ENCODE data around the gene KYNU. TPM values are rescaled to one million over a fixed set of nuclear protein-coding genes. Genes with fewer than 3 reads are reported as not detected.
A peak's percentile ranks its signal among the peaks of the same experiment; 100 is the strongest.

The KYNU gene
- total RNA-seq, 1 donor from 2014 or later = 0.26 TPM

DNA sequence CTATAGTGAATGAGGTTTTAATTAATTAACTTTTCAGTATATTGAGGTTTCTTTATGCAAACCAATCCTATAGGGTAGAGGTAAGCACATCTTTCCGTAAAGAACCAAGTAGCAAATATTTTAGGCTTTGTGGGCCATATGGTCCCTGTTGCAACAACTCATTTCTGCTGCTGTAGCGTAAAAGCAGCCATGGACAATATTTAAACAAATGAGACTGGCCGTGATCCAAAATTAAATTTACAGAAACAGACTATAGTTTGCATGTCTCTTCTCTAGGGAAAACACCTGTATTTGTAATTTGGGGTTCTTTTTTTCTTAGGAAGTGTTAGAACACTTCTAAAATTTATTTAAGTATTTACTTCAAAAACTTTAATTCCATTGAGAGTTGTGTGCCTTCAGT, 104.3 kb downstream of the KYNU start:
- Mint-ChIP-seq H3K9me3 (no peaks in the 10 kb centered on the region), H3K36me3 (ENCODE audit: low read depth) (no peaks in the 10 kb centered on the region), H3K27ac (ENCODE audit: unreplicated experiment) (no peak overlapping the region), H3K27me3 (ENCODE audit: low read depth) (no peaks in the 10 kb centered on the region), H3K4me3 (no peak overlapping the region), H3K4me1 (no peaks in the 10 kb centered on the region)
- TF ChIP-seq, protein P1, sequence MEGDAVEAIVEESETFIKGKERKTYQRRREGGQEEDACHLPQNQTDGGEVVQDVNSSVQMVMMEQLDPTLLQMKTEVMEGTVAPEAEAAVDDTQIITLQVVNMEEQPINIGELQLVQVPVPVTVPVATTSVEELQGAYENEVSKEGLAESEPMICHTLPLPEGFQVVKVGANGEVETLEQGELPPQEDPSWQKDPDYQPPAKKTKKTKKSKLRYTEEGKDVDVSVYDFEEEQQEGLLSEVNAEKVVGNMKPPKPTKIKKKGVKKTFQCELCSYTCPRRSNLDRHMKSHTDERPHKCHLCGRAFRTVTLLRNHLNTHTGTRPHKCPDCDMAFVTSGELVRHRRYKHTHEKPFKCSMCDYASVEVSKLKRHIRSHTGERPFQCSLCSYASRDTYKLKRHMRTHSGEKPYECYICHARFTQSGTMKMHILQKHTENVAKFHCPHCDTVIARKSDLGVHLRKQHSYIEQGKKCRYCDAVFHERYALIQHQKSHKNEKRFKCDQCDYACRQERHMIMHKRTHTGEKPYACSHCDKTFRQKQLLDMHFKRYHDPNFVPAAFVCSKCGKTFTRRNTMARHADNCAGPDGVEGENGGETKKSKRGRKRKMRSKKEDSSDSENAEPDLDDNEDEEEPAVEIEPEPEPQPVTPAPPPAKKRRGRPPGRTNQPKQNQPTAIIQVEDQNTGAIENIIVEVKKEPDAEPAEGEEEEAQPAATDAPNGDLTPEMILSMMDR (conservative IDR thresholded peaks at IDR 0.05) = no peak
- no peak for DNase-seq (ENCODE audit: low read depth, low spot score)

DNA sequence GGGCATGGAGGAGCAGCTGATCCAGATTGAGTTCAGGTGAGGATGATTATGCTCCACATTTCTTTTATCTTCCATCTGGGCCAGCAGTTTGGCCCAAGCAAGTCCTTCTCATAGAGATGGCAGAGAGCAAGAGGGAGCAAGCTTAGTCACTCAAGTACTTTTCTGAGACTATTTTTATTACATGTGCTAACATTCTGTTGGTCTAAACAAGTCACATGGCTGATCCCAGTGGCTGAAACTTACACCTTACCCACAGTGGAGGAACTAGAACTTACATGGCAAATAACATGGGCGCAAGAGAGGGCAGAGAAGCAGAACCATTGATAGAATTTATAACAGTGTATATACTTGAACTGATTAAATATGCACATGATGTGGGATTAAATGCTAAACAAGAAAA, 105.7 kb downstream of the KYNU start:
- no peaks in the 10 kb centered on the region for H3K27me3 Mint-ChIP-seq (ENCODE audit: low read depth)
- TF ChIP-seq, protein P1 (conservative IDR thresholded peaks at IDR 0.05) = no peak
- no peaks in the 10 kb centered on the region for H3K36me3 Mint-ChIP-seq (ENCODE audit: low read depth)

DNA sequence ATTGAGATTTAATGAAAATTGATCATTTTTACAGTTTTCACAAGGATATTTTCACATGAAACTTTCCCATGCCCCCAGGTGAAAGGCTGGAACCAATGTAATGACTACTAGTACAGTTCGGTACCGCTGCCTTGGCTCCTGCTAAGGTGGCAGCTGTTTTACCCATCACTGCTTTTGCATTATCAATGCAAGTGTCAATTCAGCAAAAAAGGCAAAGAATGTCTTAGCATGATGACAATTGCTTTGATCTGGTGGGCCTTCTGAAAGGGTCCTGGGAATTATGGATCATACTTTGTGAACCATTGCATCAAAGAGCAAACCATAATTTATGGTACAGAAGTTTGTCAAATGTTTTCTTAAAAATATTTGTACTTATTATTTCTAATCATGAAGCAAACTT, 107.2 kb downstream of the KYNU start:
- TF ChIP-seq, protein P1 (conservative IDR thresholded peaks at IDR 0.05) = no peak
- Mint-ChIP-seq H3K9me3 (no peaks in the 10 kb centered on the region), H3K36me3 (ENCODE audit: low read depth) (no peaks in the 10 kb centered on the region), H3K27me3 (ENCODE audit: low read depth) (no peaks in the 10 kb centered on the region), H3K4me1 (no peaks in the 10 kb centered on the region), H3K27ac (ENCODE audit: unreplicated experiment) (no peak overlapping the region), H3K4me3 (no peak overlapping the region)
- no peak for DNase-seq (ENCODE audit: low read depth, low spot score)

More for the DNA sequence above, 105.7 kb downstream of the KYNU start:
- Mint-ChIP-seq H3K4me3 (no peak overlapping the region), H3K9me3 (no peaks in the 10 kb centered on the region), H3K27ac (ENCODE audit: unreplicated experiment) (no peak overlapping the region), H3K4me1 (no peaks in the 10 kb centered on the region)
- DNase-seq (ENCODE audit: low read depth, low spot score) = no peak

DNA sequence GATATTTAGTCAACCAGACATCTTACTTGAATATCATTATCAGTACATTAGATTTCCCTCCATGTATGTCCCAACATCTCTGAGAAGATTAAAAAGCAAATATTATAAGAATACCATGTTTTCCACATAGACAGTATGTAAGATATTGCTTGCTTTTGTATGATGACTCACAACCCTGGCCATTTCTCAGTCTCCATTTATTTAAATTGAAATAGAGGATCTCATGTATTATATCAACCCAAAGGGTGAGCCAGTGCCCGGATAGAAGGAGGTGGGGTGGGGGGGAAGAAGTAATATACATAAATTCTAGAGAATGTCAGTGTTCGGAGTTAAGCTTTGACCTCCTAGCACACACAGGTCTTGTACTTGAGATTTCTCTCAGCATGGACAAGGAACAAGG, 109.6 kb downstream of the KYNU start:
- H3K27ac Mint-ChIP-seq (ENCODE audit: unreplicated experiment) = no peak overlapping the region
- TF ChIP-seq, protein P1 (conservative IDR thresholded peaks at IDR 0.05) = no peak
- H3K4me1 Mint-ChIP-seq = no peaks in the 10 kb centered on the region
- H3K36me3 Mint-ChIP-seq (ENCODE audit: low read depth) = no peaks in the 10 kb centered on the region
- H3K9me3 Mint-ChIP-seq = no peaks in the 10 kb centered on the region
- no peak for DNase-seq (ENCODE audit: low read depth, low spot score)
- no peaks in the 10 kb centered on the region for H3K27me3 Mint-ChIP-seq (ENCODE audit: low read depth)
- no peak overlapping the region for H3K4me3 Mint-ChIP-seq

DNA sequence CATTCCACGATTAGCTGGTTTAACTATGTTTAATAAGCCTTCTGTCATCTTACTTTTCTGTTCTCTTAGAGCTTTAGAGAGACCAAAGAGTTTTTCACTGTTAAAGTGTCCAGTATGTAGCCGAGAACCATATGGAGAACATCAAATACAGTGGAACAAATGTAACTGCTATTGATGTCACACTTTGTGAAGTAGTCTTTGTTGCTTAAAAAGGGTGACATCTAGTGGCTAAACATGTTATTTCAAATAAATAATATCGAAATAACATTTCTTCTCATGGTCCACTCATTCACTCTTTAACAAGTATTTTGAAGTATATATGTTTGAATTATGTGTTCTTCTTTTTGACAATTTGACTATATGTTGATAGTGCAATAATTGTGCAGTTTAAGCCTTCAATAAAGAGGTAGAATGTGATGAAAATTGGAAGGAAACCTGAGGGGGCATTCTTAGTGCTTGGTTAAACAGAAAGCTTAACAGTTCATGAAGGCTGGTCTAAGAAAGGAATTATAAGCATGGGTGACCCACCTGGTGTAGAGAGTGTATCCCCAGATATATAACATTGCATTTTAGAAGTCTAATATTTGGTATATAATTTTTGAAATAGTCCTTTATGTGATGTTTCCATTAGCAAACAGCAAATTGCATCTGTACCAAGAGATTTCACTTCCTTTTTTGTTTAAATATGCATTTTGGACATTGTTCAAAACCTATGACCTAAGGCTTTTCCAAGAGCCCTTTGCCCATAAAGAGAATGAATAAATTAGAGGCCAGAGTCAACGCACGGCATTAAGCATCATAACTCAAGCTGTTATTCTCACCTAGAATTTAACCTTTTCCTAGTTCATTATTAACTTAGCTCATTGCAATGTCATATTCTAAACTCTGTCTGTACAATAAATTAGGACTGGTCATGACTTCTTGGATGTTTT, 112.1 kb downstream of the KYNU start:
- Mint-ChIP-seq H3K27me3 (ENCODE audit: low read depth) (no peaks in the 10 kb centered on the region), H3K36me3 (ENCODE audit: low read depth) (no peaks in the 10 kb centered on the region), H3K4me3 (no peak overlapping the region), H3K4me1 (no peaks in the 10 kb centered on the region), H3K27ac (ENCODE audit: unreplicated experiment) (no peak overlapping the region), H3K9me3 (no peaks in the 10 kb centered on the region)
- TF ChIP-seq, protein P1 (conservative IDR thresholded peaks at IDR 0.05) = peak; percentile 75
- no peak for DNase-seq (ENCODE audit: low read depth, low spot score)

Data from neural crest cell (in vitro differentiated cells).